SU-DHL-6 (cell line): ENCODE measurements around the gene CHP1.

Source experiments
- CTCF ChIP-seq: fragments of 200-600 bp; sonication (generic); IDR thresholded peaks from one replicate; pipeline ENCODE4 v1.5.1; 2017; ENCODE audit warnings: antibody characterized with exemption, mild to moderate bottlenecking, low read length, moderate library complexity; ENCODE audit not compliant: insufficient read depth, poor library complexity, severe bottlenecking
- EZH2phosphoT487 ChIP-seq: fragments of 200-600 bp; sonication (generic), shearing (Covaris generic); conservative IDR thresholded peaks from 2 replicates; pipeline ENCODE4 v1.6.1; 2018; ENCODE audit warnings: mild to moderate bottlenecking, antibody characterized with exemption, low read length, moderate library complexity, mixed read lengths

- TF ChIP-seq EZH2phosphoT487 (no peak), CTCF (no peak)
Observed at GRCh38 chr15:41199470-41199869, 31.6 kb upstream of the CHP1 start.
